HG02973 (cell line): ENCODE measurements around the gene PRKAR2B.
"Not testable (repeated sequence)": the region's sequence is repeated elsewhere in the genome, so short reads cannot be mapped to it uniquely, and the experiment has no call there.

Experiments
- ATAC-seq: cut with Tn5 transposase; IDR thresholded peaks from one replicate; pipeline ENCODE4 v1.9.1; 2021; ENCODE audit warnings: moderate library complexity; ENCODE audit not compliant: unreplicated experiment

Gene PRKAR2B

DNA sequence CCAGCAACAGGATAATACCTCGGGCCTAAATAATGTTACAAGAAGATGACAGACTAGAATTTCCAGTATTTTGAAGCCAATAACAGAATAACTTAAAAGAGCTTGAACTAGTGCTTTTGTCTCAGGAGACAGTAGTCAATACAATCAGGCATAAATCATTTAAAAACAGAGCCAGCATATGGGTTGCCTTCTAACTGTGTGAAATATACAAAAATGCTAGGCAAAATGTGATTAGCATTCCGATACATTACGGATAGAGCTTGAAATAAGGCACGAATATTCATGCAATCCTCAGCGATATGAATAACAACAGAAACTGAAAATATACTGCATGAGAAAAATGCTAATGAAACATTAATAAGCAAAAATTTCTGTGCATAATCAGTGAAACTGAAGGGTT, 18.3 kb upstream of the PRKAR2B start:
- ATAC-seq = no peak

DNA sequence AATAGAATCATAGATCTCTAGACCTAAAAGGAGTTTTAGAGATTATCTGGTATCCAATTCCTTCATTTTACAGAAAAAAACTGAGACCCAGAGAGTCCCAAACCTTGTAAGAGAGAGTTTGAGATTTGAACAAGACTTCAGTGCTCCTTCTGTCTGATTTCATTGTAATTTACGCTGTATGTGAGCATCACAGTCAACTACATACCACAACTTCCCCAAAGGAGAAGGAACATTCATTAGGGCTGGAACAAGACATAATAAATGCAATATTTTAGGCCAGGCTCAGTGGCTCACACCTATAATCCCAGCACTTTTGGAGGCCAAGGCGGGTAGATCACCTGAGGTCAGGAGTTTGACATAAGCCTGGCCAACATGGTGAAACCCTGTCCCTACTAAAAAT, 17.3 kb upstream of the PRKAR2B start:
- no peak for ATAC-seq

DNA sequence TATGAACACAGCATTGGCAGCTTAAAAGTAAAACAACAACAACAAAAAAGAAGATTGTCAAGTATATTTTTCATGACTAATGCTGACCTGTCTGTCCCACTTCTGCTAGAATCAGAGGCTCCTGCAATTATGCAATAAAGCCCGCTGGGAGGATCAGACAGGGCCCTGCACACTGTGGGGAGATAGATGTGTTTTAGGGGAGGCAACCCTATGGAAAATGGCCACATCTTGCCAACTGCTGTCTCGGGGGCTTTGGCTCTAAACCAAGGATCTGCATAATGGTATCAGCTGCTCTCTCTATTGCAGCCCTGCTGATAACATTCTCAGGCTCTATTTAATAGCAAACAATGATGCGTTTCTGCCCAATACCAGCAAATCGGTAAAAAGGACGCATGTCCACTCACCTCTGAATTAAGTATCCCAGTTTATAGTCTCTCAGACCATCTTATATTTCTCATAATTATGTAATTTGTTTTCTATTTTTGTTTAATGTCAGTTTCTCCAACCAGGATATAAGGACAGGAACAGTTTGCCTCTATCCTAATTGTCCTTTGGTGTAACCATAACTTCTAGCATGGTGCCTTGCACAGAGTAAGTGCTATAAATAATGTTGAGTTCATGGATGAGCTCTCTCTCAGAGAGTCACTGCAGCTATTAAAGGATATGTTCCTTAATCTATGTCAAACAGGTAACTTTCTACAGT, 15.3 kb upstream of the PRKAR2B start:
- no peak for ATAC-seq

DNA sequence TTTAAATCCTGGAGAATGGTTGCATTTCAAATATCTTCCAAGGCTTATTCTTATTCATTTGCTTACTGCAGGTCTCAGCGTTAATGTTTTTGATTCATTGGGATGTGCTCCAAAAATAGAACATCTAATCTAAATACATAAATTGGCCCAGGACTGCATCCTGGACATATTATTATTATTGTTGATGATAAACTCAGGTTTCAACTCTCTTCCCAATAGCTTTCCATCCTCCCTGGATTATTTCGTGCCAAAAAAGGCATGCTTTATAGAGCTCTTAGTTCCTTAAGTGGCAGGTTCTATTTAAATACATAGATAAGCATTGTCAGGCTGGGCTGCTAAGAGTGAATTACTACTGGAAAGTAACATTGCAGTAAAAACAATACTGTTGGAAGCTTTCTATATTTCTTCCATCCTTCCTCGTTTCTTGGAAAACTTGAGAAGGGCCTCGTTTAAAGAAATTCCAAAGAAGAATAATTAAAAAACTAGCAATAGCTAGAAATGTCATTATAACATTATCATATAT, 14.7 kb upstream of the PRKAR2B start:
- ATAC-seq = no peak

DNA sequence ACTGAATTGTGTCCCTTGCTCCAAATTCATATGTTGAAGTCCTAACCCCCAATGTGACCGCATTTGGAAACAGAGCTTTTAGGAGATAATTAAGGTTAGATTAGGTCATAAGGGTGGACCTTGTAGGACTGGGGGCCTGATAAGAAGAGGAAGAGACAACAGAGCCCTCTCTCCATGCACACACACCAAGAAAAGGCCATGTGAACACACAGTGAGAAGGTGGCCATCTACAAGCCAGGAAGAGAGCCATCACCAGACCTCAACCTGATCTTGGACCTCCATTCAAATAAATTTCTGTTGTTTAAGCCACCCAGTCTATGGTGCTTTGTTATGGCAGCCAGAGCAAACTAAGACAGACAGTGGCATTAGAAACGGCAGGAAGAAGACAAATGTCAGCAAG, 12.5 kb upstream of the PRKAR2B start:
- no peak for ATAC-seq

DNA sequence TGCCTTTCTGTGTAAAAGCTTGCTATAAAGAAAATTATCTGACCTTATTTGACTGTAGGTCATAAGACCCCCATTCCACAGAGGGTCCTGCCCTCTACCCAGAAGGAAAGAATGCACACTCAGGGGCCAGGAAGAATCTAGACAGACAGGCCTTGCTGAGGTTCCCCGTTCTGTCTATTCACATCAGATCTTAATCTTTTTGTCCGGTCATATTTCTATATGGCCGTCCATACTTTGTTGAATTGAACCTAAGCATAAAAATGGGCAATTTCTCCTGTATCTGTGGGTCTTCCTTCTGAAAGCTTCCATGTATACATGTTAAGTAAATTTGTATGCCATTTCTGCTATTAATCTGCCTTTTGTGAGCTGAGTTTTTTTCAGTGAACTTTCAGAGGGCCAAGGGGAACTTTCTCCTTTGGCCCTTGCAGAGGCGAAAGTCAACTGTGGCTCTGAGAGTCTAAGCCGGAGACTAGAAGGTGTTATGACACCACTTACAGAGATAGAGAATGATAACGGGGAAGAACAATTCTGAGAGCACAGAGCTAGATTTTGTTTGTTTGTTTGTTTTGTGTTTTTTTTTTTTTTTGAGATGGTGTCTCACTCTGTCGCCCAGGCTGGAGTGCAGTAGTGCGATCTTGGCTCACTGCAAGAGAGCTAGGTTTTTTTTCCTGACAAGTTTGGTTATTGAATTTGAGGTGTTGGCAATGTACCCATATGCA, 11.6 kb upstream of the PRKAR2B start:
- ATAC-seq = no peak

DNA sequence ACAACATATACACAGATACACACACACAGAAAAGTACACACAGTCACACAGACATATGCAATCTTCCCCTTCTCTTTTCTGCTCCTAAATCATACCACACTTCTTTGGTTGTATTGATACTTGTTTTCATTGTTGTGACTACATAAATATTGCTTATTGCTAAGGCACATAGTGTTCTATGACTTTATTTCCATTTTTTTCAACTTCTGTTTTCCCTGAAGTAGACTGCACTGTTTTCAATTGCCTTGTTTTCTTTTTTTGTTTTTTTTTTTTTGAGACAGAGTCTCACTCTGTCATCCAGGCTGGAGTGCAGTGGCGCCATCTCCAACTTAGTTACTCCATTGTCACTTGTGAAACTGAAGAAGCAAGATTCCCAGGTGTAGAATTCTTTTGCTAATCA, 10.0 kb upstream of the PRKAR2B start:
- ATAC-seq = no peak

DNA sequence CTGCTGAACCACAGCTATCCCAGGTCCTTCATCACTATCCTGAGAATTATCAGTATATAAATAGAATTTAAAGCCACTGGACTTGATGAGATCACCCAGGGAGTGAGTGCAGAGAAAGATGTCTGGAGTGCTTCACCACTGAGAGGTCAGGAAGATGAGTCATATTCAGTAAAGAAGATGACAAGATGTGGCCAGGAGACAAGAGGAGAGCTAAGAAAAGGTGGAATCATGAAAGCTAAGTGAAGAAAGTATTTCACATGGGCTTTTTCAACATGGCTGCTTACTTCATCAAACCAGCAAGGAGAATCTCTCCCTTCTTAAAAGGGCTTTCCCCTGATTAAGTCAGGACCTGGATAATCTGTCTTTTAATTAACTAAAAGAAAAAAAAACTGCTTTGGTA, 9.1 kb upstream of the PRKAR2B start:
- ATAC-seq = no peak

DNA sequence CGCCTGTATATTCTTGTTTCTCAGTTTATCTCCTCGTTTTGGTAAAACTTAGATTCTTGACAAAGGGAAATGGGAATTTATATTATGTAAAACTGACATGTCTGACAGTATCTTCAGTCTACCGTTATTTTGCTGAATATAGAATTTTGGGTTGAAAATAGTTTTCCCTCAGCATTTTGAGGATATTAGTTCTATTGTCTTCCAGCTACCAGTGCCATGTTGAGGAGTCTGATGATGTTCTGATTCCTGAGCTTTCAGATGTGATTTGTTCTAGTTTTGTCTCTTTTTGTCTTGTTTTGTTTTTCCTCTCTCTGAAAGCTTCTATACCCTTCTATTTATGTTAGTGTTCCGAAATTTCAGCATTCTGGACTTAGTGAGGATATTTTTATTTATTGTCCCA, 8.0 kb upstream of the PRKAR2B start:
- ATAC-seq = no peak

DNA sequence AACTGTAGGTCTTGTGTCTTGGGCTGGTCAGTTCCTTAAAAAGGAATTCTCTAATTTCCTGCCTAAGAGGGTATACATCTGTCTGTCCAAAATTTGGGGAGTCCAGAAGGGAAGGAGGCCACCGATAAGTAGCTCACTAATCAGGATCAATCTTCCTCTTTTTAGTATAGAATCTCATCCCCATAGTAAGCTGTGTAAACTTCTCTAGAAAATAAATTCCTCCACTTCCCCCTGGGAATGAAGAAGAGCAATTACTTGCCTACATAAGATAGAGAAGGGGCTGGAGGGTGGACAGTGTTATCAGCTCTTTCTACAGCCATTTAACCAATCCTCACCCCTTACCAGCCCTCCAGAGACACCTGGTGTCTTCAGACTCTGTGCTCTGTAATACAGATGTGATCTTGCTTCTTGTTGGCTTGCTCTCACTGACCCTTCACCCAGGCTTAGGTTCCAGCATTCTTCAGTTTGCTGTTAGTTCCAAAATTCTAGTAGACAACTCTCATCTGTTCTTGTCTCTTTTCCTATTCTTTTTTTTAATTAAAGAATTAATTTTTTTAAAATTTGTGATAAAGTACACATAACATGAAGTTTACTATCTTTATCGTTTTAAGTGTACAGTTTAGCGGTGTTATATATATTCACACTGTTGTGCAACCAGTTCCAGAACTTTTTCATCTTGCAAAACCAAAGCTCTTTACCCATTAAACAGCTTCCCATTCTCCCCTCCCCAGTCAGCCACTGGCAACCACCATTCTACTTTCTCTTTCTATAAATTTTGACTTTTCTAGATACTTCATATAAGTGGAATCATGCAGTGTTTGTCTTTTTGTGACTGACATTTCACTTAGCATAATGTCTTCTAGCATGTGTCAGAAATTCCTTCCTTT, 6.5 kb upstream of the PRKAR2B start:
- ATAC-seq = no peak

DNA sequence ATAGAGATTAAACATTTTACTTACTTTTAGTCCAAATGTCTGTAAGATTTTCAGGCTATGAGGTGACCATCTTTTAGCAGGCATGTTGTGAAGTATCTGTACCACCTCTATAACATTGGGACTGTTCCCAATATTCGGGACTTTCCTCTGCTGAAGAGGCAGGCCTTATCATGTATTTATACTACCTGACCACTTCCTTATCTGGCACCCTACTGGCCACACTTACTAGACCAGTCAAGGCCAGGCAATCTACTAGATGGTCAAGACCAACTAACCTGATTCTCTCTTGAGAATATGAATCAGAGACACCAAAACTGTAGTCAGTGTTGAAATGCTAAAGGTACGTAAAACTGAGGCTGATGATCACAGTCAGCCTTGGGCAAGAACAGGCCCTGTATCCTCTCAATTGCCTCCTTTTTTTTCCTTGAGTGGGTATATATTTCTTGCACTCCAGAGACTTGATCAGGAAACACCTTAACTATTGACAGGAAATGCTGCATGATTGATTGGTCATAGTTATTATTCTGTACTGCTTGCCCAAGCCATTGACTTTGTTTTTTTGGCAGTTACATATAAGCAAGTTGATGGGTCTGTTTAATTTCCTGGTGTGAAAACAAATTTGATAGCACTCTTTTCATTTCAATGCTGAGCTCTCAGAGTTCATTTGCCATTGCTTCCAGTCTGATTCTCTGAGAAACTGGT, 5.2 kb upstream of the PRKAR2B start:
- no peak for ATAC-seq

DNA sequence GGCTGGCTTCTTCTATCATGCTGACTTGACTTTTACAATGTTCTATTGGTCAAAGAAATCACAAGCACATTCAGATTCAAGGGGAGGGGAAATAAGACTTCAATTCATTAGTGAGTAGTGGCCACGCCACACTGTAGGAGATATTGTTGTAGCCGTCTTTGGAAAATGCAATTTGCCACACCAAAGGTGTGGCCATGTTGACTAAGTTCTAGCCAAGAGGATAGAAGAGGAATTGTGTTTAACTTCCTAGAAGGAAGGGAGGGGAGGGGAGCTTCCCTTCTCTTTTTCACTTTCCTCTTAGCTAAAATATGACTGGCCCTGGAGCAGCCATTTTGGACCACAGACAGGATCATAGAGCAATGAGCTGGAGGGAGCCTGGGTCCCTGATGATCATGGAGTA, 3.4 kb upstream of the PRKAR2B start:
- no peak for ATAC-seq

DNA sequence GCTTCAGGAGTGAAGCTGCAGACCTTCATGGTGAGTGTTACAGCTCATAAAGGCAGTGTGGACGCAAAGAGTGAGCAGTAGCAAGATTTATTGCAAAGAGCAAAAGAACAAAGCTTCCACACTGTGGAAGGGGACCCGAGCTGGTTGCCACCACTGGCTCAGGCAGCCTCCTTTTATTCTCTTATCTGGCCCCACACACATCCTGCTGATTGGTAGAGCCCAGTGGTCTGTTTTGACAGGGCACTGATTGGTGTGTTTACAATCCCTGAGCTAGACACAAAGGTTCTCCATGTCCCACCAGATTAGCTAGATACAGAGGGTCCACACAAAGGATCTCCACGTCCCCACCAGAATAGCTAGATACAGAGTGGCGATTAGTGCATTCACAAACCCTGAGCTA, 2.7 kb upstream of the PRKAR2B start:
- ATAC-seq = not testable (repeated sequence)

DNA sequence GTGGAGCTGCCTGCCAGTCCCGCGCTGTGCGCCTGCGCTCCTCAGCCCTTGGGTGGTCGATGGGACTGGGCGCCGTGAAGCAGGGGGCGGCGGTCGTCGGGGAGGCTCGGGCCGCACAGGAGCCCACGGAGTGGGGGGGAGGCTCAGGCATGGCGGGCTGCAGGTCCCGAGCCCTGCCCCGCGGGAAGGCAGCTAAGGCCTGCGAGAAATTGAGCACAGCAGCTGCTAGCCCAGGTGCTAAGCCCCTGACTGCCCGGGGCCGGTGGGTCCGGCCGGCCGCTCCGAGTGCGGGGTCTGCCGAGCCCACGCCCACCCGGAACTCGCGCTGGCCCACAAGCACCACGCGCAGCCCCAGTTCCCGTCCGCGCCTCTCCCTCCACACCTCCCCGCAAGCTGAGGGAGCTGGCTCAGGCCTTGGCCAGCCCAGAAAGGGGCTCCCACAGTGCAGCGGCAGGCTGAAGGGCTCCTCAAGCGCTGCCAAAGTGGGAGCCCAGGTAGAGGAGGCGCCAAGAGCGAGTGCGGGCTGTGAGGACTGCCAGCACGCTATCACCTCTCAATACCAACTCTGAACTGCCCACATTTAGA, 2.1 kb upstream of the PRKAR2B start:
- ATAC-seq = not testable (repeated sequence)

DNA sequence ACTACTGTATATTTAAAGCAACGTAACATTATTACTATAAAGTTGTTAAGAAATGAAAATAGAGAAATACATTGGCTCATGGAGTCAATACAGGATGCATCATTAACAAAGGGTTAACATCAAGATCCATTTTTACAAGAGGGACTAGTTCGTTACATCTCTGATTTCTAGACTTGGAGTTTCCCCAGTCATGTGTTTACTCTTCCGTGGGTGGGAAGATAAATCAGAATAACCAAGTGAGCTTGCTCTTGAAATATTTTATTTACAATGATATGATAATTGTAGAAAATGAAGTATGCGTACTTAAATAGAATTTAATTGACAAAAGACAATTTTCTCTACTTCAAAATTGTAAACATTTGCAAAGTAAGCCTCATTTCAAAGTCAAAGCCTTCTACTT, 1.0 kb upstream of the PRKAR2B start:
- ATAC-seq = no peak

DNA sequence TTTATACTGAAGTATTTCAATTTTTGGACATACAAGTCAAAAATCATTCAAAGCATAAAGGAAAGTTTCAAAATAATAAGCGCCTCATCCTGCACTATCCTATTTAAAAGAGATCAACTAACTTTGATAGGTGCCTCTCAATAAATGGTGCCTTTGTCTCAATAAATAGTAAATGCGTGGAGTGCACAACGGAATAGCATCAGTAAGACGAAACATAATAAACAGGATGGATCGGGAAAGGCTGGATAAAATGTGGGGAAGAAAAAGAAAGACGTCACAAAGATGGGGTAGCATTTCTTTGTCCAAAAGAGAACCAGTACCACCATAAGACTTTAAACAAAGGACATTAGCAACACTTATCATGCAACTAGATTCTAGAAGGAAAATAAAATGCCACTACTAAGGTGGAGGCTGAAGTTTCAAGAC, 571 bp upstream of the PRKAR2B start:
- ATAC-seq = no peak

DNA sequence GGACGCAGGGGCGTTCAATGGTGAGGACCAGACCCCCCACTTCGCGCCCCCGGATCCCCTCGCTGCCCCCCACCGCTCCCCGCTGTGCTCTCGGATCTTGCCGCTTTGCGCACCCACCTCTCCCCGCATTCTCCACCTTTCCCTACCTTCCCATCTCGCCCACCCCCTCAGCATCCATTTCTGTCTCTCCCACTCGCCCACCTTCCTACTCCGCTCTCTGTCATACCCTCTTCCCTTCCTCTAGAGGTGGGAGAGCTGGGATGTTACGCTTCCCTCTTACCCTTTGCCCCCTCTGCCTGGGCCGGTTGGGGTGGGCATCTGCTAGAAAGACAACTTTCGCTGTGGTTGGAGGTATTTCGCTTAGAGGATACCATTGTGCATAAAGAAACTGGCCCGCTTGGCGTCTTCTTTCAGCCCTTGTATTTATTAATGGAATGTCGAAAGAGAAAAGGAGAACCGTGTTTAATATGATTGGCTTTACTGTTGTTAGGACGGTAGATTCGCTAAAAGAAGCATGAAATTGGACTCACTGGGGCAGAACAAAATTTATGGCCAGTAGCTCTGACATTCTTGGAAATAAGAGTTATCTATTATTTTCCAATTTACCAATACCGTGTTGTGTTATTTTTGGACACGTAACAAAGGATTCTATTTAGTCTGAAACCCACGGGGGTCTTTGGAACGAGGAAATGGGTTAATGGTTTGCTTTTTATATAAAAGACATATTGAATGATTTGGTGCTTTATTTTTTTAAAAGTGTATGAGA, 873 bp downstream of the PRKAR2B start:
- no peak for ATAC-seq

DNA sequence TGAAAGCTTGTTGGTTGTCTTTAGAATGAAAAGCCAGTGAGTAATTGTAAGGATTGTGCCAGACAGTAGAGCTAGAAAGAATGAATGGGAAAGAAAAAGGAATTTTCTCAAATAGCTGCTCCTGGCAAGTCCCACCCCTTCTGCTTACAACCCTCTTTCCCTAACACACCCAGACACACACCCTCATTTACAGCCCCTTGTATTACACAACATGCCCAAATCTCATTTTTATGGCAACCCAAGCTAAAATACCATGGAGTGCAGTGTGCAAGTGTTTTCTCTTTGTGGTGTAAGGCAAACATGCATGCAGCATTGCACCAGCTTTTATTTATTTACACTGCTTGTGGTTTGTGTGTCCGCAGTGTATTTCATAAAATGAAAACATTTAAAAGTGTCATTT, 1.5 kb downstream of the PRKAR2B start:
- no peak for ATAC-seq

DNA sequence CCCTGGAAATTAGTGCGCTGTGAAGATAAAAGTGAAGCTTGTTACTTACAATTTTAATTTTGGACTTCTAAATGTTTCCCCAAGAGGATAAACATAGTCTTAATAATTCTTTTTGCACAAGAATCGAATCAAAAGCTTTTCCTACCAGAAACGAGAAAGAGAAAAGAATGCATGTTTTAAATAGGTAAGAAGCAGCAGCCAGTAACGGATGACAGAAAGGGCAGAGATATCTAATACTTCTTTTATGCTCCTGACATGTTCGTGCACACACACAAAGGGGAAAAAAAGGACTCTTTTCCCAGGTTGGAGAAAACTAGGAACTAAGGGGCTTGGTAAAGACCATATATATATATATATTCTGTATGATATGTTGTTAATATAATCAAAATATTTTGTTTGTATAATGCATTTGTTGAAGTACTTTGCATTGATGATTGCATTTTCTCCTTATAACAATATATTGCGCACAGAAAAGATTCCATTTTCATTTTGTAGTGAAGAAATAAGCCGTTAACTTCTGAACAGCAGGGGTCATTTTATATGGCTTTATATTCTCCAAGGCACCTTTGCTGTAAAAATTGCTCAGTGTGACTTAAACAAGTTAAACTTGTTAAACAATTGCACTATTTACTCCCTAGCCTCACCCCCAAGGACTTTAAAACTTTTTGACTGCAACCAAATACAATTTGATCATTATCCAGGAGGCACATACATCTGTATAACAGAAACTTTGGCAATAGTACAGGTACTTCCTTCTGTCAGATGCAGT, 2.2 kb downstream of the PRKAR2B start:
- ATAC-seq = no peak
